HG03064 (cell line): ENCODE measurements around the gene ACOT11.
"Not testable (repeated sequence)": the region's sequence is repeated elsewhere in the genome, so short reads cannot be mapped to it uniquely, and the experiment has no call there.

Experiments used
- ATAC-seq: cut with Tn5 transposase; IDR thresholded peaks from one replicate; pipeline ENCODE4 v1.9.1; 2021; ENCODE audit warnings: low read depth; ENCODE audit not compliant: unreplicated experiment

Gene ACOT11

DNA sequence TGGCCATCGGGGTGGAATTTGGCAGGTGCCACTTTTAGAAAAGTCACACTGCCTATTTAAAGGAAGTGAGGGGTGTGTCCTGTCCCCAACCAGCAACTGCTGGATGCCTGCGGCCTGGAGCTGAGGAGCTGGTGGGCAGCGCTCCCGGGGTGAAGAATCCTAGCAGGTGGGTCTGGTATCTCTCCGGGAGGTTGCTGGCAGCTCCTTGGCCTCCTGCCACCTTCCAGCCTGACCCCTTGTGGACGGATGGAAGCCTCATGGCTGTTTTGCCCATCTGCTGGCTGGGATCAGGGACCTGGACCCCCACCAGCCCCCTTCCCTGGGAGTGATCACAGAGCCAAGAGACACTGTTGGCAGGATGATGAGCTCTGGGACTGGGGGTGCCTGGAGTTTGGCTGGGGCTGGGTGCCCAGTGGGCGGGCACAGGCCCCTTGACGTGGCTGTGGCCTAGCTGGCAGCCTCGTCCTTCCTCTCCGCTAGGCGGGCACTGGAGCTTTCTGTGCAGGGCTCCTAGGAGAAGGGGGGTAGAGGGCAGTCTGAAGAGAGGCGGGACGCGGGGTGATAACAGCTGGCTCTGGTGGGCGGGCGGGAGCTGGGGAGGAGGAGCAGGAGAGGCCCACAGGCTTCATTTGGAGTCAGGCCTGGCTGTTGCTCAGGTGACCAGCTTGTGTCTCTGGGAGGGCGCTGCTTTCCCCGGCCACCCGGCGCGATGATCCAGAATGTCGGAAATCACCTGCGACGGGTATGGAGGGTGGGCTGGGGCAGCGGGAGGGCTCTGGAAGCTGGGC lies at the start of gene ACOT11:
Gene ACOT11, plus strand, starts transcription at position 628 of the 788 bp plus-strand sequence. Its CDS starts 82 bp downstream, at position 710.
- ATAC-seq: no peak

DNA sequence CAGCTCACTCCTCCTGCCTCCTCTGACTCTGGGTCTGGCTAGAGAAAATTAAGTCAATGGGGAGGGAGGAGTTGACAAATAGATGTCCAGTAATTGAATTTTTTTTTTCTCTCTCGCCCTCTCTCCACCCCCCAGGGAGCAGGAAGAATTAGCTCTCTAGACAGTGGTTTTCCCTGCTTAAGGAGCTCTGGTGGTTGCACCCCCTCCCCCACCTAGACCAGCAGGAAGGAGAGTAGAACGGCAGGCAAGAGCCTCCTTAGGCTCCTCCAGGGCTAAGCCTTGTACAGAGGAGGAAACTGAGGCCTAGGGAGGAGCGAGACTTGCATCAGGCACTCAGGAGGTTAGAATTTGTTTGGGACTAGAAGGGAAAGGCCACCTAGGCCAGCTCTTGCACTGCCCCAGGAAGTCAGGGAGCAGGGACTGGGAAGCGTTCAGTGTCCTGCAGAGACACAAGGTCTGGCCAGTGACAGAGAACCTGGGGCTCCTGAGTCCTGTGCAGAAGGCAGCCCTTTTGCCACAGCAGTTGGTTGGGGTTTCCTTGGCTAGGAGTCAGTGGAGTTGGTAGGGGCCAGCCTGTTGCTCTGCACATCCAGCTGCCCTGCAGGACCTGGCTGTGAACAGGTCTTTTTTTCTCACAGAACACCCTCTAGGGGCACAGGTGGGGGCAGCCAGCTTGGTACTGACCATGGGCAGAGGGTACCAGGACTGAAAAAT lies 49.5 kb upstream of the ACOT11 start:
- no peak for ATAC-seq

DNA sequence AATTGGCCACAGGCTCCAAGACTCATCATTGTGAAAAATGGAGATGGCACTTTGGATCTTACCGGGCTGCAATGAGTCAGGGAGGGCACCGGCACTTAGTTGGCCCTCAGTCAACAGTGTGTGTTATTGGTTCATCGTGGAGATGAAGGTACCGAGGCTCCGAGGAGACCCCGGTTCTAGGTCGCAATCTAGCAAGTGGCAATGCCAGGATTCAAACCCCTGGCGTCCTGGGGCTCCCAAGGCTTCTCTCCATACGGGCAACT lies 49.0 kb upstream of the ACOT11 start:
- no peak for ATAC-seq

DNA sequence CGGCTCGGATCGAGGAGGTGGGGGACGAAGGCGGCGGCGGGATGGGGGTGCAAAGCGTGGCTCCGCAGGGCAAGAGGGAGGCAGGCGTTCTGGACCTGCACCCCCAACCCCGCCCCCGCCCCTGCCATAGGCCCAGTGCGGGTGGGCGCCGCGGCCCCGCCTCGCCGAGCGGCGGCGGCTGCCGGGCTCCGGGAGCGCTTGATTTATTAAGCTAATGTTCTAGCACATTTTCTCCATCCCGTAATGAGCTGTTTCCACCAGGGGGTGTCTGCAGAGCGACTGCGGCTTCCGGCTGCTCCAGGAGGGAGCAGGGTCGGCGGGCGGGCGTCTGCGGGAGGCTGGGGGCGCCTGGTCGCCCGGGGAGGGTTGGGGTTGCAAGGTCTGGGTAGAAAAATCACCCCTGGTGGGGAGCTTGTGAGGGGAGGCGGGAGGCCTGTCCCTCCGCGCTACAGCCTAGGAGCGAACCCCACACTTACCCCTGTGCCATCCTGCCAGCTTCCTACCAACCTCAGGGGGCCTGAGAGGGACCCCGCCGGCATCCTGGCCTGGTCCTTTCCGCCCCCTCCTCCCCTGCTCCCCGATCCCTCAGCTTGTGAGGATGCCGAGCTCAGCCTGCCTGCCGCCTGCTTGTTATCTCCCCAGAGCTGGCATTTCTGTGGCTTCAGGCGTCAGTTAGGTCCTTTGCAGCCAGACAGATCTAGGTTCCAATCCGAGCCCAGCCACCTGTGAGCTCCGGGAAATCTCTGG lies 48.5 kb upstream of the ACOT11 start:
- no peak for ATAC-seq

DNA sequence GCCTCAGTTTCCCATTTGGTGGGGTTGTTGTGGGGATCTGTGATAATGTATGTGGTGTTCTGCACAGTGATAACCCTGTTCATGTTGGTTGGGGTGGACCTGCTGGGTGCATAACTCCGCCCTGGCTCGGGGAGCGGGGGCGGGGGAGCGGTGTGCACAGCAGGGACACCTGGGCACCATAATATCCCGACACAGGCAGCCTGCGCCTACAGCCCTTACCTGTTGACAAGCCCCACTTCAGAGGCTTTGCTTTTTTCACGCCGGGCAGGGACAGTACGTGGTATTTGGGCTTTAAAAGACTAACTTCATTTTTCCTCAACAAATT lies 48.0 kb upstream of the ACOT11 start:
- ATAC-seq: no peak

DNA sequence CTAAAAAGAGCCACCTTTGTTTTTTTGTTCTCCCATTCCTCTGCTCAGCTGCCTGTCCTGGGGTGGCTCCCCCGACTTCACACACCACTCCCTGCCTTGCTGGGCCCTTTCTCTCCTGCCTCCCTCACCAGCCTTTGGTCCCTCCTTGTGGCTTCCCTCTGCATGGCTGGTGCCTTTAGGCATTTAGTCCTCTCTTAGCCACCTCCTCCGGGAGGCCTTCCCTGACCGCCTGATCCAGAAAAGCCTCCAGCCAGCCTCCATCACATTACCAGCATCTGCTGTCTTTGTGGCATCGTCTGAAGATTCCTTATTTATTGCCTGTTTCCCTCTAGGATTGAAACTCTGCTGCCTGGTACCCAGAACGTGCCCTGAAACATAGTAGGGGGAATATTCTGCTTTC lies 46.2 kb upstream of the ACOT11 start:
- ATAC-seq: no peak

DNA sequence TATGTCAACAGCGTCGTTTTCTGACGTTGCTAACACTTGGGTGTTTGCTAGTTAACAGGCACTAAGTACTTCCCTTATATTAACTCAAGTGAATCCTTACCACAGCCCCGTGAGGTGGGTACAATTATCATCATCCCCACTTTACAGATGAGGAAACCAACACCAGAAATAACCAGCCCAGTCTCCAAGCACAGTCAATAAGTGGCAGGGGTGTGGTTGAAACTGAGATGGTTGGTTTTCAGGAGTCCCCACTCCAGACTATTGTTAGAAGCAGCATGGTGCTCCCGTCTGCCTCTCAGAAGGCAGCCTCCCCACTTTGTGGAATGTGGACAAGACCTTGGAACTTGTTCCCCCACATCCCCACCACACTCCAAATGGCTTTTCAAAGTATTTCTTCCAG lies 45.7 kb upstream of the ACOT11 start:
- ATAC-seq: no peak

DNA sequence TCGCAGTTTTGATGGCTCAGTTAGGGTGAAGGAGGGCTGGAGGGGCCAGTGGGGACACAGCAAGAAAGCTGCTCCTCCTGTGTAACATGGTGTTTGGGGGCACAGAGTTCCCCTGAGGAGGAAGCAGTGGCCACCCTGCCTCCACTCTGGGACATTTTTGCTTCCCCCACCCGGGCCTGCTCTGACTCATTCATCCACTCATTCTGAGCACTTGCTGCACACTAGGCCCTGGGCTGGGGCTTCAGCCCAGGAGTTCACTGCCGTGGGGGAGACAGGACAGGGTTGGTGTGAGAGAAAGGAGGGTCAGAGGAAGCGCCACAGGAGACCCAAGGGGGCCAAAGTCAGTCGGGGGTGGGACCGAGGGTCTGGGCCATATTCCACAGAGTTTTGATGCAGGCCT lies 41.4 kb upstream of the ACOT11 start:
- ATAC-seq: no peak

DNA sequence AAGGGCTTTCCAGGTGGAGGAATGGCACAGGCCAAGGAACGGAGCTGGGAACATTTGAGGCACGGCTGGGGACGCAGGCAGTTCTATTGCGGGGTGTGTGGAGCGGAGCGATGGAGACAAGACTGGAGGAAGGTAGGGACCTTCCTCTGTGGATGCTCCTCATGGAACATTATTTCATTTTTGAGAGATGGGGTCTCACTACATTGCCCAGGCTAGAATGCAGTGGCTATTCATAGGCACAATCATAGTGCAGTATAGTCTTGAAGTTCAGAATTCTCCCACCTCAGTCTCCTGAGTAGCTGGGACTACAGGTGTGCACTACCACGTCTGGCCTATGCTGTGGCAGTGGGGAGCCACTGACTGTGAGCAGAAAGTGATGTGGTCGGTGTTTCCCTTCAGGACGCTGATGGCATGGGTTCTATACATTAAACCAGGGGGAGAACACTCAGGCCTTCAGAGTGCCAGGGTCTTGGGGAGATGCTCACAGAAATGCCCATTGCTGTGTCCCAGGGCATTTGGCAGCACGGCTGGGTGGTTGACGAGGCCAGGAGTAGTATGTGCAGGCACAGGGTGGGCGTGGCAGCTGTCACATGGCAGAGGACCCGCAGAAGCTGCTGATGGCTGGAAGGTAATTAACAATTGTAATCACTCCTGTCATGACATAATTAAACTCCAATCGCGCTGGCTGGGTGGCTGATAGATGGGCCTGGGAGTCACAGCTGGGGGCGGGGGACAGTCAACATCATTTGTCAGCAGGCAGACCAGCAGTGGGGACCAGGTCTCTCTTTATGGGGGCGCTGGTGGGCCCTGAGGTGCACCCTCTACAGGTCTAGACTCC lies 40.8 kb upstream of the ACOT11 start:
- no peak for ATAC-seq

DNA sequence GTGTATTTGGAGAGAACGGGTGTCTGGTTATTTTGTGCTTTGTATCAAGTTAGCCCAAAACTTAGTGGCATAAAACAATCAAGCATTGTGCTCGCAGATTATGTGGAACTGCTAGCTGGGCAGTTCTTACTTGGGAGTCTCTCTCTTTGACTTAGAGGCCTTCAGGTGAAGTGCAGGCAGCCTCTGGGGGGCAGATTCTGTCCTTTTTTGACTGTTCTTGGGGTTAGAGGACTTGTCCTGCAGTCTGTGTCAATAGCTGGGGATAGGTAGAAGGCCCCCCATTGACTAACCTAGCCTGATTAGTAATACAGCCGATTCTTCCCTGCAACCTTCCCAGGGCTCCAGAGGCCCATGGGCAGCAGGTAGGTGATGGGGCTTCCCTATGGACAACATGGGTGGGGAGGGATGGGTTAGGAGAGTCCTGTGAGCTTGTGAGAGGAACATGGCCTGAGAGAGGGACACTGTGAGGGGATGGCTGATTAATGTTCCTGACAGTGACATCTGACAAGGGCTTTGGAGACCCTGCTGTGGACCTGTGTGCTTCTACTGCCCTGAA lies 37.2 kb upstream of the ACOT11 start:
- ATAC-seq: no peak

DNA sequence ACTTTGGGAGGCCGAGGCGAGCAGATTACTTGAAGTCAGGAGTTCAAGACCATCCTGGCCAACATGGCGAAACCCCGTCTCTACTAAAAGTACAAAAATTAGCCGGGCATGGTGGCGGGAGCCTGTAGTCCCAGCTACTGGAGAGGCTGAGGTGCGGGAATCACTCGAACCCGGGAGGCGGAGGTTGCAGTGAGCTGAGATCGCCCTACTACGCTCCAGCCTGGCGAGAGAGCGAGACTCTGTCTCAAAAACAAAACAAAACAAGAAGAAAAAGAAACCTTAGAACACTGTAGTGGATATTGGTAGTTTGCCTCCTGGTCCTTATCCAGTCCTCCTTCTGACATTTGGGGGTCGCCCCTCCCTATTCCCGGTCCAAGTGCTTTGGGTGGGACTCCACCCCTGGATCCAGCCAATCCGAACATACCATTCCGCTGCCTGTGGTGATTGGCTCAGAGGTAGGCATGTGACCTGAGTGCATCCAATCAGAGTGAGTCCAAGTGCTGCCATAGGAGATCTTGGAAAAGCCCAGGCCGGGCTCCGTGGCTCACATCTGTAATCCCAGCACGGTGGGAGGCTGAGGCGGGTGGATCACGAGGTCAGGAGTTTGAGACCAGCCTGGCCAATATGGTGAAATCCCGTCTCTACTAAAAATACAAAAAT lies 34.0 kb upstream of the ACOT11 start:
- not testable (repeated sequence) for ATAC-seq

DNA sequence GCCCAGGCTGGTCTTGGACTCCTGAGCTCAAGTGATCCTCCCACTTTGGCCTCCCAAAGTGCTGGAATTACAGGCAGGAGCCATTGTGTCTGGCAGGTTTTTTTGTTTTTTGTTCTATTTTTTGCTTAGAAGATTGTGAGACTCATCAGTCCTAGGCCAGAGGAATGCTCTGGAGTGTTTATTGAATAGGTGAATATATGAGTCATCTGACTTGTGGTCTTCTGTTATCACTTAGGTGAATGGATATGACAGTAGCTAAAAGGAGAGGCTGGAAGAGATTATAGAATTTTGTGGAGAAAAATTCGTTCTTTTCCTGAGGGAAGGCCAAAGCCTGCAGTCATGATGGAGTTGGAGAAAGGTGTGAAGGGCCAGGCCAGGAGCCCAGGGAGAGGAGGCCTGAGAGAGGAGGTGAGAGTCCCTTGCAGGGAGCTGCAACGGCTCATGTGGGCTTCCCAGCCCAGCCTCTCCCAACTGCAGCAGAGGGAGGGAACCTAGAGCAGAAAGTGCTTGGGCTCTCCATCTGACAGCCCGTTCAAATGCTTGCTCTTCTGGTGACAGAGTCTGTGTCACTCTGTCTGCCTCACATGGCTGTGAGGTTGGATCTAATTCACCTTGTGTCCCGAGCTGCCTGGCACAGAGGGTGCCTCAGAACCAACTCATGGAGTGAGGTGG lies 31.6 kb upstream of the ACOT11 start:
- no peak for ATAC-seq

DNA sequence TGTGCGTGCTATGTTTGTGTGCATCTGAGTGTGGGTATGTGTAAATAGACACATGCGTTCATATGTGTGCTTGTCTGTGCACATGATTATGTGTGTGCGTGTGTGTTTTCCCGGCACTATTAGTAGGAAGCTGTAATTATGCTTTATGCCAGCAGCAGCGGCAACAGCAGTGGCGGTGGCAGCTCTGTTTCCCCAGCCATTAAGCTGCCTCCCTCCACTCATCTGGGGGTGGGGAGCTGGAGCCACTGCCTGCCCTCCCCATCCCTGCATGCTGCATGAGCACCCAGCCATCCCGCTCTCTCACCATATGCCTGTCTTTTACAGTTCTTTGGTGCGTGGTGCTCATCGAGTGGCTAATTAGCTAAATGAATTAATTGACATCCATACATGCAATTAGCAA lies 30.5 kb upstream of the ACOT11 start:
- no peak for ATAC-seq

DNA sequence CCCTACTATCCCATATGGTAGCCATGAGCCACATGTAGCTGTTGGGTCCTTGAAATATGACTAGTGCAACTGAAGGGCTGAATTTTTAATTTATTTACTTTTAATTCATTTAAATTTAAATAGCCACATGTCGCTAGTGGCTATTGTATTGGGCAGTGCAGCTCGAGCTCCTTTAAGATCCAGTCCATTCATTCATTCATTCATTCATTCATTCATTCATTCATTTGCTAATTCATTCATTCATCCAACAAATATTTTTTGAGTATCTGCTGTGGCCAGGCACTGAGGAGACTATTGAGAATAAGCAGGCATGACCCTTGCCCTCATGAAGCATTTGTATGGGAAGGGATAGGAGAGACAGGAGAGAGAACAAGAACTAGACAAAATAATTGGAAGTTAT lies 29.5 kb upstream of the ACOT11 start:
- no peak for ATAC-seq

DNA sequence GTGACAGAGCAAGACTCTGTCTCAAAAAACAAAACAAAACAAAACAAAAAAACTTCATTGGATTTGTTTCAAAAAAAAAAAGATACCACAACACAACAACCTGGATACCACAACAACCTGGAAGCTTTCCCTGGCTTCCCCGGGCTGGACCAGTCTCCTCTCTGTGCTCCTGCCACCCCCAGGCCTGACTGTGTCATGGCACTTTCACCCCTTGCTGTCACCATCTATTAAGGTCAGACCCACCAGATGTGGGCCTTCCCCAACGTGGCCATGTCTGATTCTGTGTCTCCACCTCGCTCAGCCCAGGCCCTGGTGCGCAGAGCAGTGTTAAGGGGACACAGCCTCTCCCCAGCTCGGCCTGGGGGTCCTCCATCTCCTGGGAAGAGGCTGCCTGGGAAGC lies 28.3 kb upstream of the ACOT11 start:
- ATAC-seq: no peak

DNA sequence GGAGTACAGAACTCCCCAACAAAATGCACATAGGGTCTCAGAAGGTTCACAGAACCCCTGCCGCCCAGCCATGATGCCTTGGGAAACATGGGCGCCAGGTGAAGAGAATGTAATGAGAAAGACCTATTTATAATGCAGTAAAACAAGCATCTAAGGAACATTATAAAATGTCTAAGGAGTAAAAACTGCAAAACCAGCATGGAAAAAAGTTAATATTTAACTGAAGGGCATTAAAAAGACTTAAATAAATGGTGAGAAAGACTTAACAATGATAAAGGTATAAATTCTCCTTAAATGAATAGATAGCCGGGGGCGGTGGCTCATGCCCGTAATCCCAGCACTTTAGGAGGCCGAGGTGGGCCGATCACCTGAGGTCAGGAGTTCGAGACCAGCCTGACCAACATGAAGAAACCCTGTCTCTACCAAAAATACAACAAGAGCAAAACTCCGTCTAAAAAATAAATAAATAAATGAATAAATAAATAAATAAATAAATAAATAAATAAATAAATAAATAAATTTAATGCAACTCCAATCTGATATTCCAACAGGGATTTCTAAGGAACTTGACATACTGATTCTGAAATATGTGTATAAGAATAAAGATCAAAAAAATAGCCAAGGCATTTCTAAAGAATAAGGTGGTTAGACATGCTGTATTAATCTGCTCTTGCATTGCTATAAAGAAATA lies 27.3 kb upstream of the ACOT11 start:
- no peak for ATAC-seq

DNA sequence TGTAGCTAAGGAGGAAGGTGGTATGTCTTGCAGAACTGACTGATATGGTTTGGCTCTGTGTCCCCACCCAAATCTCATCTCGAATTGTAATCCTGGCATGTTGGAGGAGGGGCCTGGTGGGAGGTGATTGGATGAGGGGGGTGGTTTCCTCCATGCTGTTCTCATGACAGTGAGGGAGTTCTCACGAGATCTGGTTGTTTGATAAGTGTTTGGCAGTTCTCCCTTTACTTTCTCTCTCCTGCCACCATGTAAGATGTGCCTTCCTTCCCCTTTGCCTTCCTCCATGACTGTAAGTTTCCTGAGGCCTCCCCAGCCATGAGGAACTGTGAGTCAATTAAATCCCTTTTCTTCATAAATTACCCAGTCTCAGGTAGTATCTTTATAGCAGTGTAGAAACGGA lies 21.5 kb upstream of the ACOT11 start:
- ATAC-seq: not testable (repeated sequence)

DNA sequence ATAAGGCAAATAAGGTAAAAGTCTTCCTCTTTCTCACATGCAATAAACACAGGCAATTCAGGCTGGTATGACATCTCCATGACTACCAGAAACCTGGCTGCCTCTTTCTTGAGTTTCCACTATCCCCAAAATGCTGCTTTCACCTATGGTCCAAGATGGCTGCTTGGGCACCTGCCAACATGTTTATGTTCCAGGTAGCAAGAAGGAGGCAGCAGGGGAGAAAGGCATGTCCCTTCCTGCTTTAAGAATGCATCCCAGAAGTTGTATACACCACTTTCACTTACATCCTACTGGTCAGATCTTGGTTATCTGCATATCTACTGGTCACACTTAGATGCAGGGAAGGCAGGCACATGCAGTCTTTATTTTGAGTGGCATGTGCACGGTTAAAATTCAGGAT lies 19.4 kb upstream of the ACOT11 start:
- ATAC-seq: no peak

DNA sequence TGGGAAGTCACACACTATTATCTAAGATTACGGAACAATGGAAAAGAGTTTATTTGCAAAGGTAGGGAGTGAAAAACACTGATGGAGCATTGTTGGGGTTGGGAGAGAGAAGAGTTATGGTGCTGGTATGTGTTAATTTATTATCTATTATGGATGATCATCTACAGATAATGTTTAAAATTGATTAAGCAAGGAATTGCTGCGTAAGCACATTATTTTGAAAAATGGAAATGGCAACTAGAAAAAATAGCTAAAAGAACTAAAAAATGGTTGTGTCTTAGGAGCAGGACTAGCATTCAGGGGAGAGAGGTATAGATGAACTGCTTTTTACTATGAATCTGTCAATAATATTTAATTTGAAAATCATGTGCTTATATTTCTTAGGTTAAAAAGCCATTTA lies 16.0 kb upstream of the ACOT11 start:
- no peak for ATAC-seq
